D721Med (cell line): Measurements from ENCODE around the gene PDHB.

Source experiments
- DNase-seq: peaks from one replicate; pipeline ENCODE4 v3.0.0; 2011; ENCODE audit warnings: low spot score; ENCODE audit not compliant: insufficient read length
- FAIRE-seq: peaks from 2 replicates; lab custom pipeline; 2011; peaks lifted over from hg19 to GRCh38; lab: Jason Lieb, UNC
- TF ChIP-seq, protein P1 (sequence below): IDR thresholded peaks from 2 replicates; pipeline ENCODE4 v1.5.1; 2012; ENCODE audit warnings: mild to moderate bottlenecking, control low read depth; ENCODE audit not compliant: insufficient read depth; ENCODE audit errors: missing control alignments

PDHB gene

GRCh38 chr3:58414538-58415197, 19.0 kb downstream of the PDHB start:
- DNase-seq (no peak), FAIRE-seq (peak; percentile 44)
- TF ChIP-seq, protein P1, sequence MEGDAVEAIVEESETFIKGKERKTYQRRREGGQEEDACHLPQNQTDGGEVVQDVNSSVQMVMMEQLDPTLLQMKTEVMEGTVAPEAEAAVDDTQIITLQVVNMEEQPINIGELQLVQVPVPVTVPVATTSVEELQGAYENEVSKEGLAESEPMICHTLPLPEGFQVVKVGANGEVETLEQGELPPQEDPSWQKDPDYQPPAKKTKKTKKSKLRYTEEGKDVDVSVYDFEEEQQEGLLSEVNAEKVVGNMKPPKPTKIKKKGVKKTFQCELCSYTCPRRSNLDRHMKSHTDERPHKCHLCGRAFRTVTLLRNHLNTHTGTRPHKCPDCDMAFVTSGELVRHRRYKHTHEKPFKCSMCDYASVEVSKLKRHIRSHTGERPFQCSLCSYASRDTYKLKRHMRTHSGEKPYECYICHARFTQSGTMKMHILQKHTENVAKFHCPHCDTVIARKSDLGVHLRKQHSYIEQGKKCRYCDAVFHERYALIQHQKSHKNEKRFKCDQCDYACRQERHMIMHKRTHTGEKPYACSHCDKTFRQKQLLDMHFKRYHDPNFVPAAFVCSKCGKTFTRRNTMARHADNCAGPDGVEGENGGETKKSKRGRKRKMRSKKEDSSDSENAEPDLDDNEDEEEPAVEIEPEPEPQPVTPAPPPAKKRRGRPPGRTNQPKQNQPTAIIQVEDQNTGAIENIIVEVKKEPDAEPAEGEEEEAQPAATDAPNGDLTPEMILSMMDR, result peak; percentile 77

- DNase-seq, result no peak
- TF ChIP-seq, protein P1, result no peak
- FAIRE-seq, result no peak
Observed at GRCh38 chr3:58411851-58412830, 21.5 kb downstream of the PDHB start.

DNA sequence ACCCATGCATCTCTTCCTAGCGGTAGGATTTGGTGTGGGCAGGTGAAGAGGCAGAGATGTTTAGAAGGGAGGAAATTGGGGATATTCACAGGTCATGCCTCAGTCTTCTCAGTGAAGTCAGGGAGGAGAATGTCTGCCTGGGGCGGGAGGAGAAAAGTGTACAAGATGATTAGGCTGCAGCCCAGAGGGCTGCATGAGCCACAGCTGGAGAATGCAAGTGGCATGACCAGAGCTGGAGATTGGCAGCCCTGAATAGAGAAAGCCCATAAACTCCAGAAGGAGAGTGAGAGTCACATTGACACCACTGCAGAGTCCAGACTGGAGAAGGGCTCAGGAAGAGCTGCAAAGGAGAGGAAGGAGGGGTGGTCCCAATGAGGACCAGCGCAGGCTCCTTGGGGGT, 22.6 kb downstream of the PDHB start:
- DNase-seq (no peak), FAIRE-seq (no peak)
- TF ChIP-seq, protein P1, result no peak

DNA sequence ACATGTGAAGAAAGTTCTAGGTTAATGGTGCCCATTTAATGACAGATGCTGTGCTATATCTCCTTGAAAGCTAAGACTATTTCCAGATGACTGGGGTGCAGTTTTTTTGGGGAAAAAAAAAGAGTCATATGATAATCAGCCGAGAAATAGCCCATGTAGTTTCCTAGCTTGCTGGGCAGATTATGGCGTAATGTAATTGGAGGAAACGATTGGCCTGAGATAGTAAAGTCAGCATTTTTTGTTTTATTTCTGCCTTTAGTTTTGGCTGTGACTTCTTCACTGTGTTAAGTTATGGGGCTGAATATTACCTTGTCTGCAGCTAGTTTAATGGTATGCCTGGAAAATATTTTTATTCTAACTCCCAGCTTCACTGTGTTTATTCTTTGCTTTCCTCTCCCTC, 24.0 kb downstream of the PDHB start:
- DNase-seq (no peak), FAIRE-seq (no peak)
- TF ChIP-seq, protein P1, result no peak

- DNase-seq (no peak), FAIRE-seq (no peak)
- TF ChIP-seq, protein P1, result no peak
Observed at GRCh38 chr3:58408906-58409305, 24.7 kb downstream of the PDHB start.

GRCh38 chr3:58404396-58404795, 29.2 kb downstream of the PDHB start:
- TF ChIP-seq, protein P1, result no peak
- FAIRE-seq (no peak), DNase-seq (no peak)
